Measurements from ENCODE around the gene PGAM1.

The PGAM1 gene

DNA sequence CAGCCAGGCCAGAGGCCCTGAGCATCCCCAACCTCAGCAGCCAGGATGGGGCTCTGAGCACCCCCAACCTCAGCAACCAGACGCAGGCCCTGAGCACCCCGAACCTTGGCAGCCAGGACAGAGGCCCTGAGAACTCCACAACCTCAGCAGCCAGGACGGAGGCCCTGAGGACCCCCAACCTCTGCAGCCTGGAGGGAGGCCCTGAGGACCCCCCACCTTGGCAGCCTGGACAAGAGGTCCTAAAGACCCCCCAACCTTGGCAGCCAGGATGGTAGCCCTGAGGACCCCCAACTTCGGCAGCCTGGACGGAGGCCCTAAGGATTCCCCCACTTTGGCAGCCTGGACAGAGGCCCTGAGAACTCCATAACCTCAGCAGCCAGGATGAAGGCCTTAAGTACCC, 41.8 kb upstream of the PGAM1 start:
- TF ChIP-seq ZFX (IDR thresholded peaks at IDR 0.05): no peak
- TF ChIP-seq, protein P1, sequence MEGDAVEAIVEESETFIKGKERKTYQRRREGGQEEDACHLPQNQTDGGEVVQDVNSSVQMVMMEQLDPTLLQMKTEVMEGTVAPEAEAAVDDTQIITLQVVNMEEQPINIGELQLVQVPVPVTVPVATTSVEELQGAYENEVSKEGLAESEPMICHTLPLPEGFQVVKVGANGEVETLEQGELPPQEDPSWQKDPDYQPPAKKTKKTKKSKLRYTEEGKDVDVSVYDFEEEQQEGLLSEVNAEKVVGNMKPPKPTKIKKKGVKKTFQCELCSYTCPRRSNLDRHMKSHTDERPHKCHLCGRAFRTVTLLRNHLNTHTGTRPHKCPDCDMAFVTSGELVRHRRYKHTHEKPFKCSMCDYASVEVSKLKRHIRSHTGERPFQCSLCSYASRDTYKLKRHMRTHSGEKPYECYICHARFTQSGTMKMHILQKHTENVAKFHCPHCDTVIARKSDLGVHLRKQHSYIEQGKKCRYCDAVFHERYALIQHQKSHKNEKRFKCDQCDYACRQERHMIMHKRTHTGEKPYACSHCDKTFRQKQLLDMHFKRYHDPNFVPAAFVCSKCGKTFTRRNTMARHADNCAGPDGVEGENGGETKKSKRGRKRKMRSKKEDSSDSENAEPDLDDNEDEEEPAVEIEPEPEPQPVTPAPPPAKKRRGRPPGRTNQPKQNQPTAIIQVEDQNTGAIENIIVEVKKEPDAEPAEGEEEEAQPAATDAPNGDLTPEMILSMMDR (conservative IDR thresholded peaks at IDR 0.05): no peak
- H3K27ac ChIP-seq: no peak overlapping the region

DNA sequence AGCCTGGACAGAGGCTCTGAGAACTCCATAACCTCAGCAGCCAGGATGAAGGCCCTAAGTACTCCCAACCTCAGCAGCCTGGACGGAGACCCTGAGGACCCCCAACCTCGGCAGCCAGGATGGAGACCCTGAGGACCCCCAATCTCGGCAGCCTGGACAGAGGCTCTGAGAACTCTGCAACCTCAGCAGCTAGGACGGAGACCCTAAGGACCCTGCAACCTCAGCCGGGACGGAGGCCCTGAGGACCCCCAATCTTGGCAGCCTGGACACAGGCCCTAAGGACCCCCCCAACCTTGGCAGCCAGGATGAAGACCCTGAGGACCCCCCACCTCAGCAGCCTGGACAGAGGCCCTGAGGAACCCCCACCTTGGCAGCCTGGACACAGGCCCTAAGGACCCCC, 41.4 kb upstream of the PGAM1 start:
- TF ChIP-seq, protein P1 (conservative IDR thresholded peaks at IDR 0.05): no peak
- TF ChIP-seq ZFX (IDR thresholded peaks at IDR 0.05): no peak
- H3K27ac ChIP-seq: no peak overlapping the region

DNA sequence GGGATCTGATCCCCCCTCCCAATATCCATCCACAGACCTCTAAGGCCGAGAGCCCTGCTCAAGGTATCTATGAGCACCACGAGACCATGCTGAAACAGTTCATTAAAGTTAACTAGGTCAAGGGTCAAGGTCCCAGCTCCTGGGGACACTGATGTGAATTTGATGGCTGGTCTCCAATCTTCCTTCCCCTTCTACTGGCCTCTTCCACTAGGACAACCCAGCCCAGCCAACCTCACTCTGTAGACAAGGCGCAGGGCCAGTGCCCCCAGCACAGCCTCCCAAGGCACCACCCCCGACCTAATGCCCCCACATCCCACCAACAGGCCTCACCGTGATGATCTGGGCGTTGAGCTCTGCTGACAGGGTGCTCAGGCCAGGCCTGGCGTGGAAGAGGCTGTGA, 40.4 kb upstream of the PGAM1 start:
- no peak for TF ChIP-seq ZFX (IDR thresholded peaks at IDR 0.05)
- no peak overlapping the region for H3K27ac ChIP-seq

DNA sequence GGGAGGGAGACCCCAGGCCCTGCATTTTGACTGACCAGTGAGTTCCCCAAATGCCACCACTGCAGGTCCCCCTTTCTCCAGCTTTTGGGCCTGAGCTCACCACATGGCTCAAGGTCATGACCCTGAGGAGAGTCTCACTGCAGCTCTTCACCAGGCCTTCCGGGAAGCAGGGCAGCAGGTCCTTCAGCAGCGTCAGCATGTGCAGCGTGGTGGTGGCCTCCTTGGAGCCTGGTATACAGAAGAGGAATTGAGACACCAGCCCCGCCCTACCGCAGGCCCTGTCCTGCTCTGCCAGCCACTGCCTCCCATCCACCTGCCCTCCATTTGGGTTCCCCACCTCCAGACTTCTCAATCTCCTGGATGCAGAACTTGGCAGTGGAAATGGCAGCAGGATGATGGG, 37.8 kb upstream of the PGAM1 start:
- TF ChIP-seq ZFX (IDR thresholded peaks at IDR 0.05): no peak
- TF ChIP-seq, protein P1 (conservative IDR thresholded peaks at IDR 0.05): no peak
- H3K27ac ChIP-seq: no peak overlapping the region

DNA sequence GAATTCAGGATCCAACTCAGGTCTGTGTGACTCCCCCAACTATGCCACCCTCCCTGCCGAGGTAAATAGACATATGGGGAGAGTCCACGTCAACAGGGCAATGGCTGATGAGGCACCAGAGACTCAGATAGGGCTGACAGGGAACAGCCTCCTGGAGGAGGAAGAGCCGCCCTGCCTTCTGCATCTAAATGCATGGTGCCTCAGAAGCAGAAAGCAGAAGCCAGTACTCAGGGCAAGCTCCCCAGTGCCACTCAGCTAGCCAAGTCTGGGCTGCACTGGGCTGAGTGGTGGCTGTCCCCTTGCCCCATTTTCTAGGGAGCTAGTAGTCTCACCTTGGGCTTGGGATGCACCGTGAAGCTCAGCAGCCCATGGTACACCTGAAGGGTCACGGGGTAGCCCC, 35.9 kb upstream of the PGAM1 start:
- H3K27ac ChIP-seq: no peak overlapping the region
- TF ChIP-seq, protein P1 (conservative IDR thresholded peaks at IDR 0.05): no peak
- no peak for TF ChIP-seq ZFX (IDR thresholded peaks at IDR 0.05)

DNA sequence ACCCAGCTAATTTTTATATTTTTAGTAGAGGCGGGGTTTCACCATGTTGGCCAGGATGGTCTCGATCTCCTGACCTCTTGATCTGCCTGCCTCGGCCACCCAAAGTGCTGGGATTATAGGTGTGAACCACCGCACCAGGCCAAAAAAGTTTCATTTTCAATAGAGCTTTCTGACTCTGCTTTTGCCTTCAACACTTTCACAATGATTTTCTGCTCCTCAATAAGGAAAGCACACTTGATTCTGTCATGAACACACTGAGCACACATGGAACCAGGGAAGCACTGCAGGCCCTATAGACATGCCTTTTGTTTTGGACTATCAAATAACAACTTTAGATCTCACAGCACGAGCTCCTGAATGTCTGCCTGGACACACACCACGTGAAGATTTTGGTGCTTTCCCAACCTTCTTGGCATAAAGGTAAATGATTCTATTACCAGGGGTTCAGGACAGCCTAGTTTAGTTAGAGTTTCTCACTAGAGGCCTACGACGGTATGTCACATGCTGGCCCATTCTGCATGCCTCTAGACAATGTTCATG, 32.9 kb upstream of the PGAM1 start:
- no peak for TF ChIP-seq ZFX (IDR thresholded peaks at IDR 0.05)
- TF ChIP-seq, protein P1 (conservative IDR thresholded peaks at IDR 0.05): no peak
- no peak overlapping the region for H3K27ac ChIP-seq

DNA sequence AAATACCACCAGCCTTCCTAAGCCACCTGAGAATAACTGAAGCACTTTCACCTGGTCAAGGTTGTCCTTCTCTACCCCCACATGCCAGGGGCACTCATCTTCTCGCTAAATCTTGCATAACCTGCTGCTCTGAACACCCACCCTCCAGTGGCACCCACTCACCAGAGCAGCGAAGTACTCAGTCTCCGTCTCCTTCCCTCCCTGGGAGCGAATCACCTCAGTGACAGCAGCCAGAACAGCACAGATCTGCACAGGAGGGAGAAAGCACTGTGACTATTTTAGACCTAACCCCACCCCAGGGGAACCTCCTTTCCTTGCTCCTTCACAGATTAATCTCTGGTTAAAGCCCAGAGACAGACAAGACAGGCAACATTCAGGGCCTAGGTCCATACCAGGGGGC, 29.9 kb upstream of the PGAM1 start:
- TF ChIP-seq, protein P1 (conservative IDR thresholded peaks at IDR 0.05): no peak
- no peak for TF ChIP-seq ZFX (IDR thresholded peaks at IDR 0.05)
- no peak overlapping the region for H3K27ac ChIP-seq

DNA sequence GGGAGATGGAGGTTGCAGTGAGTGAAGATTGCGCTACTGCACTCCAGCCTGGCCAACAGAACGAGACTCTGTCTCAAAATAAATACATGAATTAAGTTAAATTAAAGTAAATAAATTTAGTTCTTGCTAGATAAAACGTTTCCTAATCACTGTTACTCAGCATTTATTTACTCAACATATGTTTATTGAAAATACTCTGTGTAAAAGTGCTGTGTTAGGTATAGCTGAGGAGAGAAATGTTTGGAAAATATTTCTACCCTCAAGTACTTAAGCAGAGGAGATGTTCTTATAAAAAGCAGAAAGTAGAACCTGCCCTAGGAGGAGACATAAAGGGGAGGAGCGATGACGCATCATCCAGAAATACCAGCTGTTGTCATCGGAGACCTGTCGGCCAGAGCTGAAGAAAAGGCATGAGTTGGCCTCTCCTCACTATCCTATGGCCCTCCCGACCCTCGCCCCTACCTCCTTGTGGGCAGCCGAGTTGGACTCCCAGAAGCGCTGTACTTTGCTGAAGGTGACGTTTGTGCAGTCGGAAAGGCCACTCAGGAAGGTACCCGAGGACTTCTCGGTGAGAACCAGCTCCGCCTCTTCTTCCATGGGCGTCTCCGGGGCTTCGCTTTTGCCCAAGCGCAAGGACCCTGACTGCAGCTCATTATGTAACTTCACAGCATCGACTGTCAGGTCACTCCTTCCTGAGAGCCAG, 26.0 kb upstream of the PGAM1 start:
- TF ChIP-seq ZFX (IDR thresholded peaks at IDR 0.05): no peak
- TF ChIP-seq, protein P1 (conservative IDR thresholded peaks at IDR 0.05): no peak
- H3K27ac ChIP-seq: peak overlapping the region; percentile 71

All from C4-2B (cell line).